DOHH2 (cell line): ENCODE measurements around the gene PCNX2.

ENCODE experiments used
- CTCF ChIP-seq: fragments of 200-600 bp; sonication (generic); IDR thresholded peaks from one replicate; pipeline ENCODE4 v1.5.1; 2014; ENCODE audit warnings: antibody characterized with exemption, mild to moderate bottlenecking, low read depth, low read length; ENCODE audit not compliant: poor library complexity, severe bottlenecking
- EZH2phosphoT487 ChIP-seq: fragments of 200-600 bp; sonication (generic); IDR thresholded peaks from 2 replicates; pipeline ENCODE4 v1.6.1; 2017; ENCODE audit warnings: borderline replicate concordance, mild to moderate bottlenecking, antibody characterized with exemption, low read length, moderate library complexity, mixed read lengths

- TF ChIP-seq EZH2phosphoT487 (no peak), CTCF (no peak)
Measured at GRCh38 chr1:233112186-233113008, 183.1 kb downstream of the PCNX2 start.
